HG03064 (cell line): ENCODE results near the gene SMARCC1.

Source experiments
- ATAC-seq: cut with Tn5 transposase; IDR thresholded peaks from one replicate; pipeline ENCODE4 v1.9.1; 2021; ENCODE audit warnings: low read depth; ENCODE audit not compliant: unreplicated experiment

Gene SMARCC1

GRCh38 chr3:47594792-47595191, 186.9 kb downstream of the SMARCC1 start:
- ATAC-seq: no peak

DNA sequence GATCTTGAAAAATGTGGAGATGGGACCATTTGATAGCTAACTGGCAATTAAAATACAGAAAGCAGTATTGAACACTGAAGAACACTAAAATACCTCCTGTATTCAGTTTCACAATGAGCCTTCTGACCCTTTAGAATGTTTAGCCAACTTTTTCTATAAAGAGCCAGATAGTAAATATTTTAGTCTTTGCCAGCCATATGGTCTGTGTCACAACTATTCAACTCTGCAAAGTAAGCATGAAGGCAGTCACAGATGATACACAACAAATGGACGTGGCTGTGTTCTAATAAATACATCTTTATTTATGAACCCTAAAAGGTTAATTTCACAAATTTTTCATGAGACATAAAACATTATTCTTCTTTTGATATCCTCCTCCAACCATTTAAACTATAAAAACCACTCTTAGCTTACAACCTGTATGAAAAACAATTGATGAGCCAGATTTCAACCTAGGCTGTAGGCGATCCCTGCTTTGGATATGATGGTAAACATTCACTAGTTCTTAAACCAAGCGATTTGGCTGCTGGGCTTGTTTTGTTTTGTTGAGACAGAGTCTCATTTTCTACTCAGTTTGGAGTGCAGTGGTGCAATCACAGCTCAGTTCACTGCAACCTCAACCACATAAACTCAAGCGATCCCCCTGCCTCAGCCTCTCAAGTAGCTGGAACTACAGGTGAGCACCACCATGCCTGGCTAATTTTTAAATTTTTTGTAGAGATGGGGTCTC, 189.5 kb downstream of the SMARCC1 start:
- ATAC-seq: no peak

DNA sequence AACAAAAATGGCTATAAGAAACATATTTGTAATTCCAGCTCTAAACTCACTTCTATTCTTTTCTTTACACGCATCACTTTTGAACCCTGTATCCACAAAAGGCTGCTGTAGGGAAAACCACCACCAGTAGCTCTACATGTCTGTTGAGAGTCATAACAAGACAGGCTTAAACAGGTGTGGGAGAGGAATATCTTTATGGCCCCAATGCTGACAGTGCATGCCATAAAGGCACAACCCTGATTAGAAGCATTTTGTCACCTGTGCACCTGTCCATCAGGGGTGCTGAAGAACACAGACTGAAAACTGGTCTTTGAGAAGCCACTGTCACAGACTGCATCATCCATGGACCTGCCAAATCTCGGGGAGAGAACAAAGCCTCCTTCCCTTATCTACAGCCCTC, 191.5 kb downstream of the SMARCC1 start:
- ATAC-seq: no peak

DNA sequence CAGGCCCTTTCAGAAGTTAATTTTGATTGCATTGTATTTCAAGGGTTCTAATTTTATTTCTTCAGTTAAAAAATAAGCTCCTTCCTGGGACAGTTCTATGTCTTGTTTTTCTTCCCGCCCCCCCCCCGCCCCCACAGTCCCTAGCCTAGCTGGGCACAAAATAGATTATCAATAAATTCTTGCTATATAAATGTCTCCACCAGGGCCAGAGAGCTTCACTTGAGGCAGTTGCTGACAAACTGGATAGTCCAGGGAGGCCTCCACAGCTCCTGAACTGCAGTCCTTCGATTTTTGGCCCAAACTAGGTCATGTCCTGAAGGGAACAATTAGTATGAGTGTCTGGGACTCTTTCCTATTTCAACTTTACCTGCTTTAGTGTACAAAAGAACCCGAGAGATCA, 193.1 kb downstream of the SMARCC1 start:
- ATAC-seq: no peak

GRCh38 chr3:47588053-47588452, 193.6 kb downstream of the SMARCC1 start:
- no peak for ATAC-seq

DNA sequence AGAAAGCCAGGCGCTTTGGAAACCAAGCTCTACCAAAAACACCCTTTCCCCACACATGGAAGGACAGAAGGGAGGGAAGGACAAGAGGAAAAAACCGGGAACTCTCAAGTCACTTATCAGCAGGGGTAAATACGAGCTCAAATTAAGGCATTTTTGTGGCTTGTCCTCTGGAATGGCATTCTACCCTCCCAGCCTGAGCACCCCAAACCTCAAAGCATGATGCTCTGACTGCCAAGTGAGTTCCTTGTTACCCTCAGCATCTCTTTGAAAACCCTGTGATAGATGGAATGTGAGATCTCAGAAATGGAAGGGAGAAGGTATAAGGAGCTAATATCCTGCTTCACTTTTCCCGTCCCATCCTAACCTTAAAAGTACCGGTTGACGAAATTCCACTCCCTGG, 194.9 kb downstream of the SMARCC1 start:
- no peak for ATAC-seq

- ATAC-seq: no peak
These were observed 198.2 kb downstream of the SMARCC1 start for GRCh38 chr3:47583320-47584075.

- no peak for ATAC-seq
These were observed 199.9 kb downstream of the SMARCC1 start for GRCh38 chr3:47581835-47582234.

- ATAC-seq: no peak
These were observed 200.3 kb downstream of the SMARCC1 start for GRCh38 chr3:47581422-47581821.

DNA sequence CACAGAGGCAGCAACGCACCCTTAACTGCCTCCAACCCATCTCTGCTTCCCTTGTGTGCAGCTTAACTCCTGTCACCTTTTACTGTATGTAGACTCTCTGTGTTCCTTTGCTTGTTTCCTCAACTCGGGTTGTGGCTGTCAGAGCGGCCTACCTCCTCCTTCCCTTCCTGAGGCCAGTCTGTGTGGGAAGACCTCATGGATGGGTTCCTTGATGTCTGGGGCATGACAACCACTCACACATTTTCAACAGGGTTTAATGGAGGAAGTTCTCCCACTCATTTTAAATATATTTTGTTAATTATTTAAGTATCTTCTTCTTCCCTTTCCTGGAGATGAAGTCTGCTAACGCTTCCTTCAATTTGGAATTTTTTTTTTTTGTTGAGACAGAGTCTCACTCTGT, 201.2 kb downstream of the SMARCC1 start:
- ATAC-seq: no peak

DNA sequence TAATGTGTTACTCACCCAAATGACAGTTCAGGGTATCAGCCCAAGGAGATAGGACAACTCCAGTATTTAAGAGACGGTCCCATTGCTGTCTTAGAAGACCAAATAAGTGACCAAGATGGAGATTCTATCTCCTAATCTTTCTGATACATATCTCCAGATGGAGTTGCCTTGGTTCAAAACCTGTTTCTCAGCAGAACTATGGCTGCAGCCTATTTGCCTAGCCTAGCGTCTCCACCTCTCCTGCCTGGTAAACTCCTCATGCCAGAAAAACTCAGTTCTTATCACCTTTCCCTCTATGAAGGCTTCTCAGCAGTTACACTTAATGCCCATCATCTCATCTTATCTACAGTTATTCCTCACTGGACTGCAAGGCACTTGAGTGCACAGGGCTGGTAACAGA, 201.8 kb downstream of the SMARCC1 start:
- no peak for ATAC-seq

DNA sequence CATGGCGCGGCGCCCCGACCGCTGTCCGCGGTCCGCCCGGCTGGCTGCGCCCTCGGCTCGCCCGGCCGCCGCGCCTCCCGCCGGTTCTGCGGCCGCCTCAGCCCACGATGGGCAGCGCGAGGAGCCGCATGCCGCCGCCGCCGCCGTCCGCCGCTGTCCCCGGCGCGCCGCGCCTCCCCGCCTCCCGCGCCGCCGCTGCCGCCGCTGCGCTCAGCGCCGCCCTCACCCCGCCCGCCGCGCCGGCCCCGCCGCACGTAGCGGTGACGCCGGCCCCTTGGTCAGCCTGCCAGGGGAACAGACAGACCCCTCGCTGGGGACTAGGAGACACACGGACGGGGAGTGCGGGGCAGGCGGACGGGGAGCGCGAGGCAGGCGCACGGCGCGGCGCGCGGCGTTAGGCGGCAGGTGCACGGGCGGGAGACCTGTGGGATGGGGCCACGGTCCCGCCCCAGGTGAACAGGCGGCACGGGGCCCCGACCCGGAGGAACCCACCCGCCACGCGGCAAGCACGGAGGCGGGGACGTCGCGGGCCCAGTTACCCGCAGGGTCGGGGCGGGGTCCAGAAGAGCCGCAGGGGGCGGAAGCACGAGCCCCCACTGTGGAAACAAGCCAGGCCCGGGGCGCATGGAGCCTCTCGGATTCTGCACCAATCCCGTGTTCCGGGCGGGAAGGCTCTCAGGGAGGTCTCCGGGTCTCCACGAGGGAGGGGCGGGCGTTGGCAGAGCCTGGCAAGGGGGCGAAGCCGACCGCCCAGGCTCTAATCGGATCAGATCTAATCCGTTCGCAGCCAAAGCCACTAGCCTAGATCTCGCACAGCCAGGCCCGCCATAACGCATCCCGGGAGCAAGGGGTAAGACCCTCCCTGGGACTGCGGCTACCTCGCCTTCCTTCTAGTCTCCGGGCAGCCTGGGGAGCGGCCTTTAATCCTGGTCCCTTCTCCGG, 202.7 kb downstream of the SMARCC1 start, which contains the start of gene CSPG5:
TSS of gene CSPG5 (minus strand) at position 175 of the 942 bp plus-strand sequence. CDS start at position 3, 172 bp downstream.
- no peak for ATAC-seq

GRCh38 chr3:47578119-47578632, 203.5 kb downstream of the SMARCC1 start:
- ATAC-seq: no peak

GRCh38 chr3:47577583-47578118, 204.0 kb downstream of the SMARCC1 start:
- no peak for ATAC-seq

DNA sequence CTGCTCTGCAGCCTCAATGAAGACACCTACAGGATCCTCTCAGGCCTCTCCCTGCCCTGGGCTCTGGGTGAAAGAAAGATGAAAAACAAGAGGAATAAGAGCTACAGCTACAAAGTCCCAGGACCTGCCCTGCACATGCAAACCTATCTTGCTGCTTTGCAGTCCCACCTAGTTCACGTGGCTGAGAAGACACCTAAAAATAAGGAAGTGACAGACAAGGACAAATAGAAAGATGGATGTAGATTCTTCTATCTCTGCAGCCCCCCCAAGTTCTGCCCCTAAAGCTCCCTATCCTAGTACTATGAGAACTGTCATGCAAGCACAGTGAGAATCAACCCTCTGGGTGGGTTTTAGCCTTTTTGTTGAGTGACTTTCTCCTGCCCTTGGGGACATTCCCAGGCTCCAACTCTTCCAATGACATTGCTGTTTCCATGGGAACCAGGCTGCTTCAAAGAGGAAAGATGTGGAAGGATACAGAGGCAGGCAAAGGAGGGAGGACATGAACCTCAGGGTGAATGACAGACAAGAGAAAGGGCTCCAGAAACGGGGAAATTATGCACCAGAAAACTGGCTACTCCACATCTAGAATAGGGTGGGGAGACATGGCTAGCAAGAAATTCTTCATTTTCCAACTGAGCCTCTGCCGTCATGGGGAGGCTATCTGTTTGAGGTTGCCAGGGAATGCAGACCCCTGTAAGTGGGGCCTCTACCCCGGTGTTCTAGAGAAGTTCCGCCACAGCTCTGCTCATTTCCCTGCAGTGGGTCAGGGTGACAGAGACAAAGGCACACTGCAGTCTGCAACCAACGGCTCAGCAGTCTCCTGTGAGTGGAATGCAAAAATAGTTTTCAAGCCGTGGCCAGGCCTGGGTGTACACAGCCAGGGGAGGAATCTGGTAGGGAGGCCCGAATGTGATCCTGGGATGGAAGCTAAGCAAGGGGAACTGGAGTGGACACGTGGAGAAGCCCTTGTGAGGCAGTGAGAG, 208.2 kb downstream of the SMARCC1 start:
- ATAC-seq: no peak

DNA sequence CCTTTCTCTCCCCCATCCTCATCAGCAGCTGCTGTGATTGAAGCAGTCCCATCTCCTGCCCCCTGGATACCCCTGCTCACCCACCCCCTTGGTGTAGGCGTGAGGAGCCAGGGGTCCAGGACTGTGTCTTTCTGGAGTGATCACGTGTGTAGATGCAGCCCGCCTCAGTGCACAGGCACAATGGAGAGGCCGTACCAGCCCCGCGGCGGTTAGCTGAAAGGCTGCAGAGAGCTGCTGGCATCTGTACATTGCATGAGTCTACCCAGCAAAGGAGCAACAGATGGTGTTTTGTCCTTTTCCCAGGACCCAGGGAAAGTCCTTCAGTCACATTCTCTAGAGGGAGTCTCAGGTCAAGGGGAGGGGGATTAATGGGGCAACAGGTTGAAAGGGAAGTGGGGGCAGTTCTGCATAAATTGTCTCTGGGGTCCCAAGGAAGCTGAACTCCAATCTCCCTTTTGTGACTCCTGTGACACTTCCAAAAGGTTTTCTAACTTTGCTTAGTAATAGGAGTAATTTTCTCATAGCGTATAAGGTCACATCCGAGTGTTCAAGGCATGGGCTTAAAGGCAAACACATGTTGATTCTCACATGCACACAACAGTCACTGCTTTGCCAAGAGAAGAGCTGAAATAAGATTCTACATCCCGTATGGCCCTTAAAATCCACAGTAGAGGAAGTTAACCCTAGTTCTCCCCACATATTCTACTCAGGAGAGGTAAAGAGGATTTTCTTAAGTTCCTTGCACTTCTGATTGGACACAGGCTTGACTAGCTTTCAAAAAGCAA, 210.1 kb downstream of the SMARCC1 start:
- ATAC-seq: no peak

DNA sequence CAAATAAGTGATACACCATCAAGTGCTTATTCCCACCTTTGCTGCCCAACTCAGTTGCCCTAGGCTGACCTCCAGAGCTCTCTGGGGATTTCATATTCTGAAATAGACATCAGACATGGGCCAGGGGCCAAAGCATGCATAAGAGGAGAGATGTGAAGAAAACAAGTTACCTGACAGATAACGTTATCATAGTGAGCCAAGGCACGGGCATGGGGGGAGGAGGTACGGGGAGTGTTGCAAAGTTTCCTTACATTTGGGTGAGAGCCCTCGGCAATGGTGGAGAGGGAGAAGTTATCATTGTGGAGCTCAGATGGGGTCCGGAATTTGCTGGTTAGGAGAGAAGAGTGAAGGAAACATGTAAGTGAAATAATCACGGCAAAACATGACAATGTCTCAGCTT, 212.8 kb downstream of the SMARCC1 start:
- no peak for ATAC-seq

DNA sequence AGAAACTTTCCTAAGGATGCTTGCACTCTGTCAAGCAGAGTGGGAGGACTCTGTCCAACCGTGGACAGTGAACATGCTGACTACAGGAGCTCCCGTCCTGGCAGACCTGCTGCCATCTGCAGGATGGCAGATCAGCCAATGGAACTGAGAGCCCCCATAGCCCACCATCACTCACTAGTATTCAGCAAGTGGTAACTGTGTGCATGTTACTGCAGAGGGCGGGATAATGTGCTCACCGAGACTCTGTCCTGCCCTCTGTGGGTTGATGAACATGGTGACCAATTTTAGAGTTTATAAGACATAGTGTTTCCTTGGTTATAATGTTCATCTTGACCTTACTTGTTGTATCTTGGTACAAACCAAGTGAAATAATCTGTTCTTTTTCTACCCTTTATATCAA, 214.5 kb downstream of the SMARCC1 start:
- no peak for ATAC-seq
